Stimulated activated CD8-positive, alpha-beta memory T cell treated with anti-CD3 and anti-CD28 coated beads, Interleukin-2, amount 100 ng/mL, for 1 hour (primary cell): ENCODE results near the gene NKAIN2.
"Not testable (repeated sequence)": the region's sequence is repeated elsewhere in the genome, so short reads cannot be mapped to it uniquely, and the experiment has no call there.

ENCODE experiments used
- DNase-seq, 2 donors: peaks; one replicate each; pipeline ENCODE4 v3.0.0-alpha.2; 2020; ENCODE audit warnings: low read depth in 2 of 2

The NKAIN2 gene

DNA sequence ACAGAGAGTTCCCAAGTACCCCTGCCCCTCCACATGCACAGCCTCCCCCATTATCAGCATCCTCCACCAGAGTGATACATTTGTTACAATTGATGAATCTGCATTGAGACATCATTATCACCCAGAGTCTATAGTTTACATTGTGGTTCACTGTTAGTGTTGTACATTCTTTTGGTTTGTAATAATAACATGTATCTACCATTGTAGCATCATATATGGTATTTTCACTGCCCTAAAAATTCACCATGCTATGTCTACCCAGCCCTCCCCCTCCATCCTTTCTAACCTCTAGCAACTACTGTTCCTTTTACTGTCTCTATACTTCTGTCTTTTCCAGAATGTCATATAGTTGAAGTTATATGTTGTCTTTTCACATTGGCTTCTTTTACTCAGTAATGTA is 884.7 kb downstream of the NKAIN2 start:
- no peak for DNase-seq

DNA sequence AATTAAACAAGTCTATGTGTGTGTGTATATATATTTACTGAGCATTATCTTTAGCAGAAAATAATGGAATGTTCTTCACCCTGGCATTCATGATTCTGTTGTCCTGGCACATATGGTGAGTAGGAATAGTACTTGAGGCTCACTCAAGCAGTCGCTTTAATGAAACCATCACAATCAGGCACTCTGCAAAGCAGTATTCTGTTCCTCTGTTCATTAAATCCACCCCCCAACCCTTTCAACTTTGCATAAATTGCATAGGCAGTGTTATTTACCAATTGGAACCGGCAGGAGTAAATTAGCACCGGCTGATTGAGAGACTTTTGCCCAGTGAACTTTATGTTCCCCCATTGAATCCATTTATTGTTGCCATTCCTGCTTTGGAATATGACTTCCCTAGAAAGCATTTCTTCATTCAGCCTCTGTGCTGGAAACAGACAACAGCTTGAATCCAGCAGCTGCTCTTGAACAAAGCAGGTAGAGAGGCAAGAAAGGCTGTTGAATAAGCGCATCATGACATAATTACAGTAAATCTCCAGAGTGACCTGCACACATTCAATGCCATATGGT is 890.6 kb downstream of the NKAIN2 start:
- no peak for DNase-seq

DNA sequence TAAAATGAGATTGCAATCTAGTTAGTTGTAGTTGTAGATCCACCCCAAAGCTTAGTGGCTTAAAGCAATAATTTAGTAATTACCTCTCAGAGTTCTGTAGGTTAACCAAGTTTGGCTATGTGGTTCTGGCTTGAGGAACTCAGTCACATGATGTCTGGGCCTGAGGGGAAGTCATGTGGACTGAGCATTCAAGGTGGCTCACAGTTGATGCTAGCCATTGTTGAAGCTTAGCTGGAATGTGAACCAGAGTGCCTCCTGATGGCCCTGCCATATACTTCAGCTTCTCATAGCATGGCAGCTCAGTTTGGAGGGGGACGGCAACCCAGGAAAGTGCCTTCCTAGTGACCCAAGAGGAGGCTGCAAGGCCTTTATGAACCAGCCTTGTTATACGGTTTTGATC is 895.4 kb downstream of the NKAIN2 start:
- DNase-seq = no peak

DNA sequence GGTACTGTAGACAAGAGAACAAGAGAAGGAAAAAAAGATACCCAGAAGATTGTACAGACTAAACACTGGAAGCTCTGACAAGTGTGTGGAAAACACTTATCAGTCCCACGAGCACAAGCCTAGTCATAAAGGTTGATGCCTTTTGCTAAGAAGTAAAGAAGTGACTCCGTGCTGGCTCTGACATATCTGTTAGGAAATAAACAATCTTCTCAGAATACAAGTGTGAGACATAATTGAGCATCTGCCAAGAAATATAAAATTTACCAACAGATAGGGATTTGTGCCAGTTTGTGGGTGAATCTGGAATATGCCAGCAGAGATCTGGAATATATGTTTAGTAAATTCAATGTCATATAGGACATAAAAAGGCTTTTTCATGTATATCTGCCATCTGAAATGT is 899.9 kb downstream of the NKAIN2 start:
- no peak for DNase-seq

DNA sequence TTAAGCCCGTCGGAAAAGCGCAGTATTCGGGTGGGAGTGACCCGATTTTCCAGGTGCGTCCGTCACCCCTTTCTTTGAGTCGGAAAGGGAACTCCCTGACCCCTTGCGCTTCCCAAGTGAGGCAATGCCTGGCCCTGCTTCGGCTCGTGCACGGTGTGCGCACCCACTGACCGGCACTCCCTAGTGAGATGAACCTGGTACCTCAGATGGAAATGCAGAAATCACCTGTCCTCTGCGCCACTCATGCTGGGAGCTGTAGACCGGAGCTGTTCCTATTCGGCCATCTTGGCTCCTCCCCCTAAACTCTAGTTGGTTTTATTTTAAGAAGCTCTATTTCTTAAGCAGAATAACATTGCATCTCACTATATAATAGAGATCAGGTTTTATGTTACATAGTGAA is 908.9 kb downstream of the NKAIN2 start:
- not testable (repeated sequence) for DNase-seq

DNA sequence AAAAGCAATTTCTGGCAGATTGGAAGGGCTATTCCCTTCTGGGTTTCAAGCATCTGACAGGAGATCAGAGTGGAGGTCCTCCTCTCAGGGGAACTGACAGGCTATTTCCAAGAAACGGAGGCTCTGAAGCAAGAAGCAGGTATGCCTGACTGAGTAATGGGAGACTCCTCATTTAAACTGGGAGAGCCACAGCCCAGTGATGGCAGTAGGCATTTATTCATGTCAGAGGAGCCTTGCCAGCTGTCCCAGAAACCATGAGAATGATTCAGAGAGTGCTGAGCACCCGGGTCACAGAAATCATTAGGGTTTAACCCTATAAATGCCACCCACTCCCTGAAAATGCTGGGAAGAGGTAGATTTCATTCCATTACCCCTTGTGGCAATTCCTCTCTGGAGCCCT is 911.1 kb downstream of the NKAIN2 start:
- DNase-seq = no peak

DNA sequence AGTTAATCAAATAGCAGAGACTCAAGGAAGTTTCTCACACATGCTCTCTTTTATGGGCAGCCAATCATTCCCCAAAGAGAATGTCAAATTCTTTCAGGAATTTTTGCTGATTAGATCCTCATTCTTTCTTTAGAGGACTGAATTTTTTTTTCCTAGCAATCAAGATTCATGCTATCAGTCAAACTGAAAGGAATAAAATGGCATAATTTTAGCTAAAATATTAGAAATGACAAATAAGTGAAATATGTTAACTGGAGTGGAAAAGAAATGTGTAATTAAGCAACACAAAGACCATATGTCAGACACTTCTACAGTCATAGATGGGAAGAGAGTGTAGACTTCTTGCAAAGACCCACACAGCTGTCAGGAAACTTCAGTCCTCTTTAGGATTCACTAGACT is 916.2 kb downstream of the NKAIN2 start:
- no peak for DNase-seq

DNA sequence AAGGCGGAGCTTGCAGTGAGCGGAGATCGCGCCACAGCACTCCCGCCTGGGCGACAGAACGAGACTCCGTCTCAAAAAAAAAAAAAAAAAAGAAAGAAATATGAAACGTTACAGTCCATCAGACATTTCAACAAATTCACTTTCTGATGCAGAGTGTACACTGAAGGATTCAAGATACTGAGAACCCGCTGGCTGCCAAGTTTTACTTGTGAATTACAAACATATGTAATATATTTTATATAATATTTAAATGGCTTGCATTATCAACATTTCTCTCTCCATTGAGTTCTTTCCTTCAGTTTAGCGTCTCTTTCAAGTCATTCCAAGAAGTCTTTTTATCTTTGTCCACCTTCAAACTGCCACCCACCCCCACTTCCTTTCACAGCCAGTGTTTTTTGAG is 917.7 kb downstream of the NKAIN2 start:
- no peak for DNase-seq

DNA sequence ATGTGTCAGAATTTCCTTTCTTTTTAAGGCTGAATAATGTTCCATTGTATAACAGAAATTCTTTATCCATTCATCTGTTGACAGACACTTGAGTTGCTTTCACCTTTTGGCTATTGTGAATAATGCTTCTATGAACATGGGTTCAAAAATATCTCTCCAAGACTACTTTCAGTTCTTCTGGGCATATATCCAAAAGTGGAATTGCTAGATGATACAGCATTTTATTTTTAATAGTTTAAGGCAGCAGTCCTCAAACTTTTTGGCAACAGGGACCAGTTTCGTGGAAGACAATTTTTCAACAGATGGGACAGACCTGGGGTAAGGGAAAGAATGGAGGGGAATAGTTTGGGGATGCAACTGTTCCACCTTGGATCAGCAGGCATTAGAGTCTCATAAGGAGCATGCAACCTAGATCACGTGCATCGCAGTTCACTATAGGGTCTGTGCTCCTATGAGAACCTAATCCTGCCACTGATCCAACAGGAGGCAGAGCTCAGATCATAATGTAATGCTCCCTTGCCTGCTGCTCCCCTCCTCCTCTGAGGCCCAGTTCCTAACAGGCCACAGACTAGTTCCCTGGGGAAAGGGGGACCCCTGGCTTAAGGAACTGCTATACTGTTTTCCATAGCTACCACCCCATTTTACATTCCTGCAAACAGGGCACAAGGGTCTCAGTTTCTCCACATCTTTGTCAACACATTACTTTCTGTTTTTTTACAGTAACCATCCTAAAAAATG is 918.6 kb downstream of the NKAIN2 start:
- DNase-seq = no peak

DNA sequence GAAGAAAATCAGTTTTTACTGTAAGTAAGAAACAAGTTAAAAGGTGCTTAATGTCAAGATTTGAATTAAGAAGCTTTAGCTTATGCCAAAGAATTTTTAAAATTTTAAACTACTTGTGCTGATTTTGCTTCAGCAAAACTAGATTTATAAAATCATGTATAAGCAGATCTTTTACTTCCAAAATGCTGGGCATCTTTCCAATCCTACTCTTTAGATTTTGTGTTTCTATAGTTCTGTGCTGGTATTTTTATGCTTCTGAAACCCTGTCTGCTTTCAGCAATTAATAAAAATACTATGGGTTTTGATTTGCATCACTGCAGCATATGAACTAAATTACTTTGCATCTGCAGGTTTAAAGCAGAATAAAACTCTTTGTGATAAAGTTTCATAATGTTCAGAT is 920.0 kb downstream of the NKAIN2 start:
- no peak for DNase-seq

DNA sequence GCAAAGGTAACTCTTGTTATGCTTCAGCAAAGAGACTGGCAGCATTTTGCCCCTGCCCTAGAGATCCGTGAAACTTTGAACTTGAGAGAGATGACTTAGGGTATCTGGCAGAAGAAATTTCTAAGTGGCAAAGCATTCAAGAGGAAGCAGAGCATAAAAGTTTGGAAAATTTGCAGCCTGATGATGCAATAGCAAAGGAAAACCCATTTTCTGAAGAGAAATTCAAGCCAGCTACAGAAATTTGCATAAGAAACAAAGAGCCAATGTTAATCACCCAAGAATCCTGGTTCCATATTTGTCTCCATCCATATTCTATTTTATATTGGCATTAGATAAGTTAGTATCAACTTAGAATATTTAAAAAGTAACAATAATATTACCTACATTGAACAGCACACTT is 934.1 kb downstream of the NKAIN2 start:
- DNase-seq = not testable (repeated sequence)

DNA sequence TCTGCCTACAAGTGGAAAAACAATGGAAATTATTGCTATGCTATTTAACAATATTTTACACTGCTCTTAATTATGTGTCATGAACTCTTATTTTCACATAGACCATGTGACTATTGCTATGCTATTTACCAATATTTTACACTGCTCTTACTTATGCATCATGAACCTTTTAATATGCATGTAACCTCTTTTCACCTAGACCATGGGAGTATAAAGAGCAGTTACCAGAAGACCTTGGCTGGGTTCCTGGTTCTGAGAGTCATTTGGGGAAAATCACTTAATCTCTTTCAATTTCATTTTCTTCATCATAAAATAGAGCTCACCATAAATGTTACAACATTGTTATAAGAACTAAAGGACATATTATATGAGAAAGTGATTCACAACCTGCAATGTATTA is 934.8 kb downstream of the NKAIN2 start:
- DNase-seq = no peak

DNA sequence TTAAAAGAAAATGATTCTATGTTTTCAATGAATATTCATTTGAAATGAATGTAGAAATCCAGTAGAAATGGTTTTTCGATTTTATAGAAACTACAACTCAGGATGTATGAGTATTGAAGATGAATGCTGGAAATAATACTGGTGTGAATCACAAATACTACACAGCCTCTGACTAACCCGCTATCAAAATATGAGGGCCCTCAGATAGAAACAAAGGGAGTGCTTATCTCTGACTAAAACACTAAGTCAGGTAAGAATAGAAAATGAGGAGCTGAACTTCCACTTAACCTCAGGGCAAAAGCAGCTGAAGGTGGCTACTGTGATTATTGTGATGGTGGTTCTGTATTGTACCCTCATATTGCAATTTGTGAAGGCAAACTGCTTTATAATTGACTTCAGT is 937.7 kb downstream of the NKAIN2 start:
- DNase-seq = no peak

DNA sequence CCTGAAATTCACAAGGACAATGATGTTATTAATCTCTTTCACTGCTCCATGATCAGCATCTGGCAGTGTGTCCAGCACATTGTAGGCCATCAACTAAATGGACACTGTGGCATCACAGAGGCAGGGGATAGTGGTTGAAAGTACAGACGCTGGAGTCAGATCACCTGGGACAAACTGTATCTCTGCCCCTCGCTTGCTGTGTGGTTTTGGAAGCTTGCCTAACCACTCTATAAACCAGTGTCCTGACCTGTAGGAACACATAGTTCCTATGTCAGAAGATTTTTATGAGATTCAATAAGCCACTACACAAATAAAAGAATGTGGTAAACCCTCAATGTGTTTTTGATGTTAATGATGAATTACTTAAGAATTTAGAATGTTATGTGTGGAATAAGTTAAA is 939.3 kb downstream of the NKAIN2 start:
- no peak for DNase-seq

DNA sequence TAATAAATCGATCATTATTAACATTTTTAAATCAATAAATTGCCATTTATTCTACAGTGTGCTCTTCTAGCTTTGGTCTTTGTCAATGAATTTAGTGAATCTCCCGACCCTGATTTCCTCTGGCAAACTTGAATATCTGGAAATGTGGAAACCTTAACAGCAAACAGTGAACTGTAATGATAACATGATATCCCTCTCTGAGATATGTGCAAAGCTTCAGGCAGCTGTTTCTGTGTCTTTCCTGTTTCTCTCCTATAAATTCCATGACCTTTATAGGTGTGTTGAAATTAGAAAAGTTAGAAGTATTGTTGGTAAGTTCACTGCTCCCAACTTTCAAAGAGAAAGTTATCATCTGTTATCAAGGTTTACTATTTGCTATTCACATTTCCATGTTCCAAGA is 939.8 kb downstream of the NKAIN2 start:
- DNase-seq = no peak

DNA sequence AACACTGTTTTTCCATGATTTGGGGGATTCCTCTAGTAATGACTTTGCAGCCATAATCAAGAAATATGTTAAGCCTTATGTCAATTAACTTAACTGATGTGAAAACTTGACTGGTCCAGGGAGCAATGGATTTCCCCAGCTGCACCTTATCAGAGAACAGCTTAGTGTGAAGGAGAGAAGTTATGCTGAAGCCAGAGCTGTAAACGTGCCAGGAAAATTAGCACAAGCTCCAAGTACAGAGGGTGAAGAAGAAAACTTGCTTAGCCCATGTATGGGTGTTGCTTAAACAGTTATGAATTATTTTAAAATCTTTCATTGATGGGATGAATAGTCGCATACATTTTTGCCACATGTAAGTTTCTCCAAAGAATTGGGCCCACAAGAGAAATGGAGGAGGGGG is 943.7 kb downstream of the NKAIN2 start:
- DNase-seq = no peak

DNA sequence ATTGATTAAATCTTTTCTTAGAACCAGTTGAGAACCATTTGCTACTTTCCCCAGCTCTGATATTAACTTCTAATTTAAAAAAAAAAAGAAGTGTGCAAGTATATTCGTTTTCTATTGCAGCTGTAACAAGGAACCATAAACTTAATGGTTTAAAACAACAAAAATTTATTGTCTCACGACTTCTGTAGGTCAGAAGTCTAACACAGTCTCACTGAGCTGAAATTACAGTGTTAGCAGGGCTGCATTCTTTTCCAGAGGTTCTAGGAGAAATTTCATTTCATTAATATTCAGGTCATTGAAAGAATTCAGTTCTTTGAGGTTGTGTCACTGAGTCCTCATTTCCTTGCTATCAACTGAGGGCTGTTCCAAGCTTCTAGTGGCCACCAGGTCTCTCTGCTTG is 945.1 kb downstream of the NKAIN2 start:
- no peak for DNase-seq

DNA sequence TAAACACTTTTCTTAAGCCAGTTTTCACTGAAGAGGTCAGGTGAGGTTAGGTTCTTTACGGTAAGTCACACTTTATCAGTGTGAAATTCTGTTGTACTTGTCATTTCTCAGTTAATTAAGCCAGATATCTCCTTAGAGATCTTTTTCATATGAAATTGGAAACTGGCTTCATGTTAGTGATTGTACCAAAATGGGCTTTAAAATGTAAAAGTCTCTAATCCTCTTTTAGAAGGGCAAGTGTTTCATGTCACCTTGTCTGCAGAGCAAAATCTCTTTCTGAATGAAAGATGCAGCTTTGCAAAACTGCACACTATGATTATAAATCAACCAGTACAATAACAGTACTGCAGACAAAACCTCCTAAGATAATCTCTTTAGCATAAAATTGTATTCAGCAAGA is 949.3 kb downstream of the NKAIN2 start:
- no peak for DNase-seq

DNA sequence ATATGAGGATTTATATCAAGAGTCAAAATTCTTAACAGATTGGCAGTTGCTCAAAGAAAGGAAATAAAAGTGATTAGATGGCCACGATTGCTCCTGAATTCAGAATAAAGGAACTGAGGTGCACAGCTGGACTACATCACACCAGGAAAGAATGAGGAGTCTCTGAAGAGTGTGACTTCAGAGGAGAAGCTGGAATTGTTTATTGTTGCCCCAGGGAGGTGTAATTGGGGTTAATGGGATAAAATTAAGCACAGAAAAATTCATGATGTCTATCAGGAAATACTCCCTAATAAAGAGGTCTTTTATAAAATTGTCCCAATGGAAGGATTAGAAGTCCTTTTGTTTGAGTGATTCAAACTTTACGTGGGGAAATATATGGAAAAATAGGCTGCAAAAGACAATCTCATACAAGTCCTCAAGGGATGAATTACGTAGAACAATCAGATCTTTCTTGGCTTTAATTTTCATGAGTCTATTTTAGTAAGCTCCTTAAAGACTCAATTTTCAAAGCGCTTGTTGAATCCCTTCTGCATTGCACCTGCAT is 950.0 kb downstream of the NKAIN2 start:
- DNase-seq = no peak

DNA sequence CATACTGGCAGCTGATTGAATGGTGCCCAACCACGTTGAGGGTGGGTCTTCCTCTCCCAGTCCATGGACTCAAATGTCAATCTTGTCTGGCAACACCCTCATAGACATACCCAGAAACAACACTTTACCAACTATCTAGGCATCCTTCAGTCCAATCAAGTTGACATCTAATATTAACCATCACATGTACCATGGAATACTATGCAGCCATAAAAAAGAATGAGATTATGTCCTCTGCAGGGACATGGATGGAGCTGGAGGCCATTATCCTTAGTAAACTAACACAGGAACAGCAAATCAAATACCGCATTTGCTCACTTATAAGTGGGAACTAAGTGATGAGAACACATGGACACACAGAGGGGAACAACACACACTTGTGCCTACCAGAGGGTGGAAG is 951.7 kb downstream of the NKAIN2 start:
- no peak for DNase-seq

DNA sequence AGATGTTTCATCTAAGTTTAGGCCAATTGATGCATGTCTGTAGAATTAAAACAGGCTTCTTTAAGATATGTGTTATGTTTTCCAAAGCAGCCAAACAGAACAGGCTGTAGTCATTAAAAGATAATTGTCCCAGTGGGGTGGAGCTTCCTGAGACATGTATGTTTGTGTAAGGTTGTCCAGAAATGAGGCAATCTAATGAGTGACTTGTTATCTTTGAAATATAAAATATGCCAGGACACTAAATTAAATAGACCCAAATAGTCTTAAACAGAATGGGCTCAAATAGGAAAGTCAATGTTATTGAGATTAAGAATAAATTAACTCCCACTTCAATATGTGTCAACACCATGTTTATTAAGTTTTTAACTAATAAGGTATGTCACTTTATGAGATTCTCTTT is 953.9 kb downstream of the NKAIN2 start:
- no peak for DNase-seq

DNA sequence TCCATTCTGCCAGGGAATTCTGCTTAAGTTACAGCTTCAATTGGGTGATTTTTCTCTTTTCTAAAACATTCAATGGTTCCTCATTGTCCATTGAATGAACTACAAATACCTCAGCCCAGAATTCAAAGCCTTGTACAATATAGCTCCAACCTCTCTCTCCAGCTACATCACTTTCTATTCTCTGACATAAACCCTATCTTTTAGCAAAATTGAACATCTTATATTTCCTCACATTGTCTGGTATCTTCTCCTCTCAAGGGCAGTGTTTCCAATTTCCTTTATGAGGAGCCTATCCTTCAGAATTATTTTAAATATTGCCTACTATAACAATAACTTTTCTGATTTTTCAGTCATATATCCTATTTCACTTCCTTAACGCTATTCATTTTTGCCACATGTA is 955.0 kb downstream of the NKAIN2 start:
- no peak for DNase-seq

DNA sequence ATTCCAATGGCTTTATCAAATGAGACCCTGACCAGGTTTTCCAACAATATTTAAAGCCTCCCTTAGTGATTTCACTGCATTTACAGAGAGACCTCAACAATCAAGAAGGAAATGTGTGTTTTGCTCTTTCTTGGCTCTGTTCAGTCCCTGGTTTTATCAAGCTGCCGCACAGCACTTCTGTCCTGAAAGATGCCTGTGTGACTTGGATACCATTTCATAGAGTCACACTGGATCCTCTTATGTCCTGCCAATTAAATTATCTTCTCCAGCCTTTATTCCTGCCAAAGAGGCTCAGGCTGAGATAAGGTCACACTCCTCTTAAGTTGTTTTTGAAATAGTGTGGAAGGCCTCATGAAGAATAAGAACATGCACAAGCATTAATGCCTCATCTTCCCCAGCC is 961.6 kb downstream of the NKAIN2 start:
- no peak for DNase-seq

DNA sequence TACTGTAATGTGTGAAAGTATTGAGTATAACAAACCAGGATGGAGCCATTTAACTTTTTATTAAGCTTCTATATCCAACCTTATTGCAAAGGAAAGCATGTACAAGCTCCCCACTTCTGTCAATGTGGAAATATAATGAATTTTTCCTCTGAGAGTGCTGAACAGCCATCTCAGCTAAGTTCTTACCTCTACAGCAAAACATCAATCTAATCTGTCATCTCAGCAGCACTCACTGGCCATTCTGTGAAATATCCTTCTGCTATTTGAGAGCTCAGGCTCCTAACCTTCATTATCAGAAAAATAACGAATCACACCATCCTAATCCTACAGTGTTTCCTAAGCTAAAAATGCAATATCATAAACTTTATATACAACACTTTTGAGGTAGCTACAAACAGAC is 964.6 kb downstream of the NKAIN2 start:
- no peak for DNase-seq
